Progenitor cell of endocrine pancreas (in vitro differentiated cells): ENCODE measurements around the gene APH1A. TPM values are rescaled to one million over a fixed set of nuclear protein-coding genes. Genes with fewer than 3 reads are reported as not detected.

Experiments used
- total RNA-seq: library from RNA; stranded (reverse); gene quantifications from 2 replicates; pipeline ENCODE4 v1.2.1, GENCODE V29; 2021

APH1A gene
- total RNA-seq, 1 donor from 2014 or later, result 129 TPM

Other genes with a start within 250 kb of the APH1A start
- gene VPS45, start 201.2 kb downstream of the APH1A start, total RNA-seq, result 53.0 and 58.1 TPM in 2 replicates
- gene PLEKHO1, start 119.1 kb downstream of the APH1A start, total RNA-seq, result 85.2 and 87.6 TPM in 2 replicates
- 52.1 TPM in 2 replicates for gene ANP32E, start 32.9 kb downstream of the APH1A start, total RNA-seq
- gene CA14, start 11.2 kb downstream of the APH1A start, total RNA-seq, result 13.1 and 16.6 TPM in 2 replicates
- gene C1orf54, start 3.8 kb upstream of the APH1A start, total RNA-seq, result 2.0 and 2.9 TPM in 2 replicates
- gene CIART, start 13.5 kb upstream of the APH1A start, total RNA-seq, result 1.9 and 2.7 TPM in 2 replicates
- gene MRPS21, start 24.8 kb upstream of the APH1A start, total RNA-seq, result 68.4 and 69.4 TPM in 2 replicates
- gene PRPF3, start 52.5 kb upstream of the APH1A start, total RNA-seq, result 106 and 107 TPM in 2 replicates
- gene RPRD2, start 95.1 kb upstream of the APH1A start, total RNA-seq, result 38.5 and 42.6 TPM in 2 replicates
- gene TARS2, start 218.4 kb upstream of the APH1A start, total RNA-seq, result 28.4 and 30.8 TPM in 2 replicates
- gene ECM1, start 239.1 kb upstream of the APH1A start, total RNA-seq, result 1.9 and 2.1 TPM in 2 replicates
- gene FALEC, start 246.7 kb upstream of the APH1A start, total RNA-seq, result 0.57 TPM in 1 of 2 replicates, not detected in the other